Islet precursor cell (in vitro differentiated cells): ENCODE data around the gene HLCS.

Experiments used
- DNase-seq: peaks from one replicate; pipeline ENCODE4 v3.0.0-alpha.2; 2018

HLCS gene

GRCh38 chr21:36879827-36880226, 86.6 kb downstream of the HLCS start:
- no peak for DNase-seq

DNA sequence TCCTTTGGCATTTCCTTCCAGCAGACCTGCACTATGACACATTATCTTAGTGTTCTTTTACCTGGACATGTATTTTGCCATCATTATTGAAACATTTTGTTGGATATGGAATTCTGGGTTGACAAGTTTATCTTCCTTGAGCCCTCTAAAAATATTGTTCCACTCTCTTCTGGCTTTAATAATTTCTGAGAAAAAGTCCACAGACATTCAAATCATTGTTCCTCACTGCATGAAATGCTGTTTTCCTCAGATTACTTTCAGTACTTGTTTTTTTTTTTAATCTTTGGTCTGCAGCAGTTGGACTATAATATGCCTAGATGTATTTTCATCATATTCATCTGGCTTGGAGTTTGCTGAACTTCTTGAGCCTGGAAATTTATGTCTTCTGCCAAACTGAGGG, 88.7 kb downstream of the HLCS start:
- no peak for DNase-seq

DNA sequence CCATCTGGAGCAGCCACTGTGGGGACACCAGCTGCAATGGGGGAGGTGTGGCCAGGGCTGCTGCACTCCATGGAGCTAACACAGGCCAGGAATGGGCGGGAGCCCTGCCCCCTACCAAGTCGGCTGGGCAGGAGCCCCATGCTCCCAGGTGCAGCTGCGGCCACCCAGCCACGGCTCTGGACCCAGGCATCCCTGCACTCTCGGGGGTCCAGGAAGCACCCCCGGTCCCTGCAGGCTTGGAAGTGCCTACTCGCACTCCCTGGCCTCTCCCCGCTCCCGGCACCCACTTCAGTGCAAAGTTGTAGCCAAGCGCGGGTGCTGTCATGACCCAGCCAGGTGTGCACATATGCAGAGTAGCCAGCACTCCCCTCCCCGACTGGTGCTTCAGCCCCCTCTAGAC, 91.8 kb downstream of the HLCS start:
- no peak for DNase-seq

GRCh38 chr21:36873513-36873912, 93.0 kb downstream of the HLCS start:
- DNase-seq = no peak

DNA sequence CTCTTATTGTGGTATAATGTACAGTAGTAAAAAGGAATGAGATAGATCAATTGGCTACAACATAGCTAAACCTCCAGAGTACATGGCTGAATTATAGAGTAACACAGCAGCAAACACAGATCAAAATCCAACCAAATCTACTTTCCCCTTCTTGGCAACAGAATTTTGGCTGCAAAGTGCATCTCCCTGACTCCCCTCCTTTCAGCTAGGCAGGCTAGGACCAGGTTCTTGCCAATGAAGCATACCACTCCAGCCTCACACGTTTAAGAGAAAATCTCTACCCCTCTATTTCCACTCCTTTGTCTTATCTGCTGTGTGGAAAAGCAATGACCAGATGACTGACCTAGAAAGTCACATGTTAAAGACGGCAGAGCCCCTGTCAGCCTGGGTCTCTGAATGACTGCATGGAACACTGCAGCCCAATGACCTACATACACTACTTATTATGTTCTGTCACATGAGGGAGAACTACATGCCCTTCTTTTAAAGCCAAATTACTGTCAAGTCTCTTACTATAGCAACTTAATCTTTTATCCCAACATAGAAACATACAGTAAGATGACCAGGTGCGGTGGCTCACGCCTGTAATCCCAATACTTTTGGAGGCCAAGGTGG, 99.1 kb downstream of the HLCS start:
- no peak for DNase-seq

DNA sequence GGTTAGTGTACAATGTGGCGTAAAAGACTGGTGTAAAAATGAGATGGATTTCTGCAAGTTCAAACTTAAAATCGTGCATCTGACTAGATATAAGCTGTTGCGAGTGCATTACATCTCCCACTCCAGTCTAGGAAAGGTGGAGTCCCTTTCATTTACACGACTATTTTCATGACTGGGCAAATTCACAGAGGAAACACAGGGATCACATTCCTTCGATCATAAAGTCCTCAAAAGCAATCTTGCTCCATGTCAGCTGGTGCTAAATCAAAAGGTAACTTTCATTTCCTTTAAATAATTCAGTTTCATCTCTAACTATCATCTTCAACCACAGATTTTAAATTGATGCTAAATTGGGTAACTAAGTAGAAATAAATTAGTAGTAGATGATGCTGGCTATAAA, 100.0 kb downstream of the HLCS start:
- DNase-seq = no peak

DNA sequence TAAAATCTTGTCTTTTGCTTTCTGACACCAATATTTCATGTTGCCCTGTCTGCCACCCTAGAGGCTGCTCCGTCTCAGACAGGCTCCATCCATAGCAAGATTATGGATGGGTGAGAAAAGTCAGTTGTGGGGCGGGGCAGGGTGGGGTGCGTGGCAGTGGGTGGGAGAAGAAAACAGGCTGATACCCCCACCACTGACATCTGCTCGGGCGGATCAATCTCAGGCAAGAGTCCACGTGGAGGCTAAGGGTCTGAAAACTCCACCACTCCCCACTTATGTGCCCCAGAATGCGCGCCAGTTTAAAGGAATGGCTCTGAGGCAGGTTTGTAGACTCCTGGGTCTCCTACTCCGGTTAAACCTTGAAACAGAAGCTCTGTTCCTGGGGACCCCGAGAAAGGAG, 101.5 kb downstream of the HLCS start:
- no peak for DNase-seq

DNA sequence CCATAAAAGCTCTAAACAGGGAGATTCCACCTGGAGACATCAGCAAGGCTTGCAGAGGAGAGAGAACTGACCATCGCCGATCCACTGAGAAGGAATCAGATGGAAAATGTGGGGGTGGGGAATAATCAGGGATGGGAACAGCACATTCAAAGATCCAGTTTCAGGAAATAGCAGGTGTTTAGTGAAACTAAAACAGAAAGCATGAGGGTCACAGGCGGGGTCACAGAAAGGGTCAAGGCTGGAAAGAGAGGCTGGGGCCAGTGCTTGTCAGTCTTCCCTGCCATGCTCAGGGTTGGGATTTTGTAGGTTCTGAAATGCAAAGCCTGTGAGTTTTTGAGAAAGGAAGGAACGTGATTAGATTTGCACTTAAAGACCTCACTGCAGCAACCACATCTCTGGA, 103.2 kb downstream of the HLCS start:
- DNase-seq = peak; percentile 23

- no peak for DNase-seq
Observed at GRCh38 chr21:36861595-36862323, 104.7 kb downstream of the HLCS start.

DNA sequence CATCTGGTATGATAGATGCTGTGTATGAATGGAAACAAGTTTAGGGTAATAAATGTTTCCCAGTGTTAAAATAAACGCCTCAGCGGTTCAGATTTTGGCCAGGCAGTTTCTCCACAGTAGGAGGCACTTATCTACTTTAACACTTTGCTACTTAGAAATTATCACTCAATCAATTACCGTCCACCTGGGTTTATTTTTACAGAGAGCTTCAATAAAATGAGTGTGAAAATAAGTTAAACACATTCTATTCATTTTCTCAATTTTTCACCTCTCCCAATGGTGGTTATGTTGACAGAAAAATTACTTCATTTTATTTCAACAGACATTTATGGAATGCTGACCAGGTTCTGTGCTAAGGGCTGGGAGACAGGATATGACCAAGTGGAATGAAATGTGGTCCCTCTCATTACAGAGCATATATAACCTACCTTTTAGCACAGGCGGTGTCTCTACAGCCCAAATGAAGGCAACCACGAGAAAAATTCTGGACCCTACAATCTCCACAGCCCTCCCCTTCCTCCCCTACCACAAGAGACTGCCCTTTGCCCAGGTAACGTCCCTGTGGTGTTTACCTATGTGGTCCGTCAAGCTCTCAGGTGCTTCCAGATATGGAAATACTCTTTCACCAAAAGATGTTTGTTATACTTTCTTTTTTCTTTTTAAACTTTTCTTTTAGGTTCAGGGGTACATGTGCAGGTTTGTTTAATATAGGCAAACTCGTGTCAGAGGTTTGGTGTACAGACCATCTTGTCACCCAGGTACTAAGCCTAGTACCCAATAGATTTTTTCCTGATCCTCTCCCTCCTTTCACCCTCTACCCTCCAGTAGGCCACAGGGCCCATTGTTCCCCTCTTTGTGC, 105.5 kb downstream of the HLCS start:
- peak; percentile 66 for DNase-seq

DNA sequence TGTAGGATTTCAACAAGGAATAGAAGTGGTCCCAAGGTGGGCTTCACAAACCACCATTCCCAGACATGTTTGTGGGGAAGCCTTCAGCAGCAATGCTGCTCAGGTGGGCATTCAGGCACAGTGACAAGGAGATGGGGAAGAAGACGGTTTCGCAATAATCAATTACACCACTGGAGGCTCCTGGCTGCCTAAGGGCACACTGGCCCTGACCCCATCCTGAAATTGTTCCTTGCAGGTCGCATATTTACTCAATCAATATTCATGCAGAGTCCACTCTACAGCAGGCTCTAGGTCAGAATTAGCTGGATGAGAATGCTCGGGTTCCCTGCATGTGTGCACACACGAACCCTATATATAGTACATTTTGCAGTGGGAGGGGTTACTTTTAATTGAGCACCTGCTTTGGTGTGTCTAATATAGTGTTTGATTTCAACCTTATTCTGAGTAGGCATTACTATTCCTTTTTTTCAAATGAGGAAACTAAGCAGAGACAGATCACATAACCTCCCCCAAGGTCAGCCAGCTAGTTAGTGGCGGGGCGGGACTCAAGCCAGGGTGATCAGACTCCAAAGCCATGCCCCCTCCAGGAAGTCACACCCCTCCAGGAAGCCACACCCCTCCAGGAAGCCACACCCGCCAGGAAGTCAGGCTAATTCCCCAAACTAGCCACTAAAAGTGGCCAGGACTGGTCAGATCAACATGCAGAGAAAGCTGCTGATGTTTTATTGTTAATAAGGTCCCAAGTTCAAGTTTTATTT, 106.5 kb downstream of the HLCS start:
- peak; percentile 82 for DNase-seq

DNA sequence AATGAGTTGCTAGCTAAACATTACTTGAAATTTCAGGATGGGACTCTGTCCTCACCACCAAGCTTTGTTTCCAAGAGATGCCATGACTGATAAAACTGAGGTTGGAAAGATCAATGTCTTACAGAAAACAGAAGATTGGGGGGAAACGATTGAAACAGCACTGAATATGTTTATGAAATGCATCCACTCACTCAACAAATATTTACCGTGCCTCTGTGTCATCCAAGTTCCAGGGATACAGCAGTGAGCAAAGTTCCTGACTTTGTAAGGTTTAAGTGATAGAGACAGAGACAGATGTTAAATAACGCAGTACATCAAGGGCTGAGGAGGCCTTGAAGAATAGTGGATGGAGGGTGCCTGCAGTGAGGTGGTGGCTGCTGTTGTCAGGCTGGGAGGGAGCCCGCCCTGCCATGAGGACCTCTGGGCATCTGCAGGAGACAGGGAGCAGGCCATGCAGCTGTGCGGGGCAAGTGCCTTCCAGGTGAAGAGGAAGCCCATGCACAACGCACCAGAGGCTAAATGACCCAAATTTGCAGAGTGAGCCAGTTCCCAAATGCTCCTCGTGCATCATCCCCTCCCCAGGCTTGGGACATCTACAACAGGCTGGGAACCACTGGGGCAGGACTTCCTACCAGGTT, 108.0 kb downstream of the HLCS start:
- DNase-seq = no peak

- no peak for DNase-seq
Observed at GRCh38 chr21:36856643-36857042, 109.8 kb downstream of the HLCS start.

DNA sequence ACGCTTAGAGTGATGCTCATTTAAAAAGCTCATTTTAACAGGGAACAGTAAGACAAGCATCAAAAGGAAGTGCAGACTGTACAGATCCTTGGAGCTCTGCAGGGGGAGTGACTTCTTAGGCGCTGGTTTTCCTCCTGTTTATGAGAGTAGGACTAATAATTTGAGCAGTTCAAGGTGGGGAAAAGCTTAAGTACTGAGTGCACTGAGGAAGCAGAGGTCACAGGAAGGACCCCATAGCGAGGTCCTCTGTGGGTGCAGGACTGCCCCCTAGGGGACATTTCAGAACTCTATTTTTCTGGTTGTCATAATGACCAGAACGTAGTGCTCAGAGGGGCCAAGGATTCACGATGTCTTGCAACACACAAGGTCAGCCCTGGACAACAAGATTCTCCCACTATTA, 112.1 kb downstream of the HLCS start:
- peak; percentile 73 for DNase-seq

DNA sequence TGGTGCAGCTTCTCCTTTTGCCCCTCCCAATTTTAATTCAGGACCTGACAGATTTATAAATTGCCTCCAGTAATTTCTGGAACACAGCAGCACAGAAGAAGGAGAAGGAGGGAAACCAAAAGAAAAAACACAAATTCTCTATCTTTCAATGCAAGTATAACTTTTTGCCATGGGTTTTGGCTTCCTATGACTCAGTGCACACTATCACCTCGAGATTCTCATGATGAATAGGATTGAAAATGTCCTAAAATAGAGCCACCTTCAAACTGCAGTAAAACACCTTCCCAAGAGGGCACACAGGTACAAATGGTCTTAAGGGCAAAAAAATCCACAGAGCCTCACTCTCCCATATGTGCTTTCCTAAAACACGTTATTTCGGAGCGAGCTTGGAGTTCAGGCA, 113.6 kb downstream of the HLCS start:
- DNase-seq = no peak

DNA sequence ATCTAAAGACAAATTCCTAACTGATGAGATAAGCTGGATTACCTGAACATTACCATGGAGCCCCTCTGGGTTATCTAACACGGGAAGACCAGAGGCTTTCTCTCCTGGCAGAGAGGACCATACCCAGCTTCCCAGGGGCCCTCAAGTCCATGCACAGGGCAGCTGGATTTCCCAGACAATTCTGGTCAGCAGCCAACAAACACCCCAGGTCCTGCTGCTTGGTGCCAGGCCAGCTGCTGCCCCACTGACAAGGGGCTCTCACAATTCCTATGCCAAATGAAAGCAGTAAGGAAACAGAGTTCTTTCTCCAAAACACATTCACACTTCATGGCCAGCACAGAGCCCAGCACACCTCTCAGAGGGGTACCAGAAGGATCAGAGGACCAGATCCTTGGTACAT, 114.2 kb downstream of the HLCS start:
- no peak for DNase-seq

DNA sequence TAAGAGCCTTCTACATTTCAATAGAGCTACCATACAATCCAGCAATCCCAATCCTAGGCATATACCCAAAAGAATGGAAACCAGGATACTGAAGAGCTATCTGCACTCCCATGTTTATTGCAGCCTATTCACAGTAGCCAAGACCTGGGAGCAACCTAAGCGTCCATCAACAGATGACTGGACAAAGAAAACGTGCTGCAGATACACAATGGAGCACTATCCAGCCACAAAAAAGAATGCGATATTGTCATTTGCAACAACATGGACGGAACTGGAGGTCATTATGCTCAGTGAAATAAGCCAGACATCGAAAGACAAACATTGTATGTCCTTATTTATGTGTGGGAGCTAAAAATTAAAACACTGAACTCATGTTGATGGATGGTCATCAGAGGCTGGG, 115.3 kb downstream of the HLCS start:
- no peak for DNase-seq

GRCh38 chr21:36850372-36850771, 116.1 kb downstream of the HLCS start:
- no peak for DNase-seq

GRCh38 chr21:36849461-36850105, 116.9 kb downstream of the HLCS start:
- no peak for DNase-seq

GRCh38 chr21:36848730-36849274, 117.7 kb downstream of the HLCS start:
- DNase-seq = no peak

- DNase-seq = peak; percentile 40
Observed at GRCh38 chr21:36847189-36847588, 119.3 kb downstream of the HLCS start.

GRCh38 chr21:36846631-36847030, 119.8 kb downstream of the HLCS start:
- peak; percentile 37 for DNase-seq
